ENCODE results near the gene ECEL1. TPM values are rescaled to one million over a fixed set of nuclear protein-coding genes. Genes with fewer than 3 reads are reported as not detected.

The ECEL1 gene
- total and polyA plus RNA-seq, 9 of the 15 experiments (the other 6 are each of a cell fraction or from before 2014, with no cell fraction given), result 0.09 TPM; not detected in 8

DNA sequence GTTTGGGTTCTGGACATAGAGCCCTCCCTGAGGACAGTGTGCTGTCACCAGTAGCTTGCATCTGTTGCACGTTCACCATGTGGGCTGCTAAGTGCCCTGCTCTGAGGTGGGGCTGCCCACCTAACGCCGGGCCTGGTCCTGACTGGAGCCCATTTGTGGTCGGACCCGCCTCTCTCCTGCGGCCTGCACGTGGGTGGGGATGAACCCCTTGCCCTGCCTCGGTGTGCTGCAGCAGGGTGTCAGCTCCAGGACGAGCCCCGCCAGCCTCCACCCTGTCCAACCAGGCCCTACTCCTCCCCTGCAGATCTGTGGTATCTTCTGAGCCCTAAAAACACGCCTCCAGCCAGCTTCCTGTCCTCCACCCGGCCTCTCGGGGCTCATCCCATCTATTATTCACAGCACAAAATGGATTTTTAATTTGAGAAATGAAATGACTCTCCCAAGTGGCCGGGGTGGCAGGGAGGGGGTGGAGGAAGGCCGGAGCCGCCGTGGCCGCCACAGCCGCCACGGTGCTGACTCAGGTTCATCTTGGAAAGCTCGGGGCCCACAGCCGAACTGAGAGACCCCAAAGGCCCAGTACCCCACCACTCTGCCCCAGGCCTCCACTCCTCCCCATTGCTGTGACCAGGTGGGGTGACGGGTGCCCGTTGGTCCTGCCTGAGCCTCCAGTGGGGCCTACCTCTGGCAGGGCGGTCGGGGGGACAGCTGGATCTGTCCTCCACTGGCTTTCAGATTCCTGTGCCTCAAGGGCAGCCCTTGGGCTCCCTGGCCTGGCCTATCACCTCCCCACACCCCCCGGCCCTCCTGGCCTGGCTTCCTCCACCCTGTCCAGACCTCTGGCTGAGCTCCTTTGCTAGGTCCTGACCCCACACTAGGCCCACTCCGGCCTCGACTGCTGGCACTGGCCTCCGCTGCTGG, 2.8 kb upstream of the ECEL1 start:
- Histone ChIP-seq H3K4me1 (replicated peaks in 1 of 2; ENCODE audit: control insufficient read depth in 2 of 2, insufficient read depth in 2 of 2, low read length in 2 of 2) (no peaks in the 10 kb centered on the region), H3K36me3 (ENCODE audit: control insufficient read depth, insufficient read depth, low read length) (no peaks in the 10 kb centered on the region), H3K4me3 (no peak overlapping the region), H3K27ac (ENCODE audit: extremely low read depth, low read depth, low read length) (no peak overlapping the region), H3K27me3 (ENCODE audit: control insufficient read depth in 2 of 2, insufficient read depth in 2 of 2, low read length in 2 of 2) (peaks cover 0 to 29% of the 10 kb centered on the region in 2 experiments; a peak in 2 of 5 replicates), H3K9me3 (replicated peaks; ENCODE audit: control insufficient read depth, insufficient read depth, low read depth, low read length) (no peaks in the 10 kb centered on the region), H3K9ac (ENCODE audit: insufficient read depth in 1 of 2, low read depth in 2 of 2, low read length in 2 of 2) (no peak overlapping the region), H2AFZ (ENCODE audit: low read depth, low read length) (no peak overlapping the region), H3K79me2 (ENCODE audit: control insufficient read depth, insufficient read depth, low read length) (no peaks in the 10 kb centered on the region), H3K9me1 (ENCODE audit: control insufficient read depth, insufficient read depth, low read length) (no peaks in the 10 kb centered on the region), H3K4me2 (ENCODE audit: insufficient read depth, low read length) (no peak overlapping the region), H4K20me1 (replicated peaks; ENCODE audit: control insufficient read depth, insufficient read depth, low read length) (no peaks in the 10 kb centered on the region)
- in situ Hi-C loops (cut with MboI) (no loop called here), intact Hi-C loops (cut with micrococcal nuclease) (no loop called here)
- WGBS (ENCODE audit: insufficient coverage, low coverage, missing lambda C conversion rate), result 10% methylated on average over 17 of the region's 30 CpGs
- ATAC-seq (peak; percentile 27; the same call in 1 of the 3 replicates), FAIRE-seq (no peak), DNase-seq (ENCODE audit: extremely low read depth in 1 of 4, low spot score in 3 of 4) (no peak)
- BruUV-seq (replicated peaks), result no TSS peak
- POLR2A ChIA-PET, result no interaction called here
- CTCF ChIA-PET (ENCODE audit: low intra/inter-chr PET ratio), result no interaction called here
- TF ChIP-seq, protein P1, sequence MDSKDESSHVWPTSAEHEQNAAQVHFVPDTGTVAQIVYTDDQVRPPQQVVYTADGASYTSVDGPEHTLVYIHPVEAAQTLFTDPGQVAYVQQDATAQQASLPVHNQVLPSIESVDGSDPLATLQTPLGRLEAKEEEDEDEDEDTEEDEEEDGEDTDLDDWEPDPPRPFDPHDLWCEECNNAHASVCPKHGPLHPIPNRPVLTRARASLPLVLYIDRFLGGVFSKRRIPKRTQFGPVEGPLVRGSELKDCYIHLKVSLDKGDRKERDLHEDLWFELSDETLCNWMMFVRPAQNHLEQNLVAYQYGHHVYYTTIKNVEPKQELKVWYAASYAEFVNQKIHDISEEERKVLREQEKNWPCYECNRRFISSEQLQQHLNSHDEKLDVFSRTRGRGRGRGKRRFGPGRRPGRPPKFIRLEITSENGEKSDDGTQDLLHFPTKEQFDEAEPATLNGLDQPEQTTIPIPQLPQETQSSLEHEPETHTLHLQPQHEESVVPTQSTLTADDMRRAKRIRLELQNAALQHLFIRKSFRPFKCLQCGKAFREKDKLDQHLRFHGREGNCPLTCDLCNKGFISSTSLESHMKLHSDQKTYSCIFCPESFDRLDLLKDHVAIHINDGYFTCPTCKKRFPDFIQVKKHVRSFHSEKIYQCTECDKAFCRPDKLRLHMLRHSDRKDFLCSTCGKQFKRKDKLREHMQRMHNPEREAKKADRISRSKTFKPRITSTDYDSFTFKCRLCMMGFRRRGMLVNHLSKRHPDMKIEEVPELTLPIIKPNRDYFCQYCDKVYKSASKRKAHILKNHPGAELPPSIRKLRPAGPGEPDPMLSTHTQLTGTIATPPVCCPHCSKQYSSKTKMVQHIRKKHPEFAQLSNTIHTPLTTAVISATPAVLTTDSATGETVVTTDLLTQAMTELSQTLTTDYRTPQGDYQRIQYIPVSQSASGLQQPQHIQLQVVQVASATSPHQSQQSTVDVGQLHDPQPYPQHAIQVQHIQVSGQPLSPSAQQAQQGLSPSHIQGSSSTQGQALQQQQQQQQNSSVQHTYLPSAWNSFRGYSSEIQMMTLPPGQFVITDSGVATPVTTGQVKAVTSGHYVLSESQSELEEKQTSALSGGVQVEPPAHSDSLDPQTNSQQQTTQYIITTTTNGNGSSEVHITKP (IDR thresholded peaks at IDR 0.05; ENCODE audit: partially characterized antibody), result peak; percentile 42
- TF ChIP-seq ELF2 (CRISPR knock-in tag; IDR thresholded peaks at IDR 0.05), result no peak
